ENCODE measurements around the gene OR3A2. TPM values are rescaled to one million over a fixed set of nuclear protein-coding genes. Genes with fewer than 3 reads are reported as not detected.

OR3A2 gene
- total and polyA plus RNA-seq, 10 of the 15 experiments (the other 5 are each of a cell fraction or from before 2014, with no cell fraction given) = not detected

DNA sequence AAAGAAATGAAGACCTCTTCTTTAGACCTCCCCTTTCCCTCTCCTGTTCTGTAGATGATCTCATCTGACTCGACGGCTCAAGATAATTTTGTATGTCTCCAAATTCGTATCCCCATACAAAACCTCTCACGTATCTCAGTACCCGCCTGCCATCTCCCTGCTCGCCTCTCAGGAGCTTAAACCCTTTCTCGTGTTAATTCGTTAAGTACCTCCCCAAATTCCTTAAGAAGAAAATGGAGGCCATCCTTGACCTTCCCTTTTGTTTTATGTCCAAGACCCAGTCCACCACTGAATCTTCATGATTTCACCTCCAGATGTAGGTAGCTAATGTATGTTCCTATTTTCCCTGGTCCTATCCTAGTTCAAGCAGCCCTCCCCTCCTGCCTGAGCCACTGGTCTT lies 129.5 kb downstream of the OR3A2 start:
- ChIA-PET CTCF (no interaction called here), SMC1A (ENCODE audit: uncharacterized antibody, unreplicated experiment) (no interaction called here), RAD21 (ENCODE audit: unreplicated experiment) (no interaction called here), POLR2A (interaction anchor here (0.7 kb wide), 1 partner anchor 20 kb away, joined by 3 read pairs; no protein-coding TSS in a partner anchor)
- Histone ChIP-seq H2AFZ (ENCODE audit: control insufficient read depth, low read depth, low read length) (no peak overlapping the region), H3K4me3 (no peak overlapping the region), H3K36me3 (ENCODE audit: control insufficient read depth in 2 of 2, insufficient read depth in 2 of 2, low read length in 1 of 2) (no peaks in the 10 kb centered on the region), H3K4me2 (ENCODE audit: control insufficient read depth, insufficient read depth) (no peak overlapping the region), H3K27ac (ENCODE audit: control insufficient read depth, insufficient read depth) (no peak overlapping the region), H3K27me3 (replicated peaks in 1 of 2; ENCODE audit: control insufficient read depth in 2 of 2, insufficient read depth in 2 of 2, low read length in 1 of 2) (no peaks in the 10 kb centered on the region), H3K4me1 (ENCODE audit: control insufficient read depth, insufficient read depth, low read length) (no peaks in the 10 kb centered on the region), H3K9ac (ENCODE audit: control insufficient read depth, insufficient read depth, low read length) (no peak overlapping the region), H3K79me2 (ENCODE audit: control insufficient read depth, insufficient read depth, low read length) (no peaks in the 10 kb centered on the region), H3K9me3 (replicated peaks; ENCODE audit: control insufficient read depth, insufficient read depth, low read length) (no peaks in the 10 kb centered on the region), H4K20me1 (ENCODE audit: control insufficient read depth, insufficient read depth) (no peaks in the 10 kb centered on the region)
- TF ChIP-seq RAD51 (IDR thresholded peaks at IDR 0.05) (no peak), MTA3 (IDR thresholded peaks at IDR 0.05; ENCODE audit: borderline replicate concordance, low read length) (no peak), SMAD5 (IDR thresholded peaks at IDR 0.05; ENCODE audit: low read depth) (no peak), SUPT20H (IDR thresholded peaks at IDR 0.05; ENCODE audit: borderline replicate concordance, control insufficient read depth, low read depth, low read length) (no peak), KDM1A (IDR thresholded peaks at IDR 0.05; ENCODE audit: borderline replicate concordance) (no peak), FOXK2 (IDR thresholded peaks at IDR 0.05) (no peak), GABPA (IDR thresholded peaks at IDR 0.05; ENCODE audit: low read depth) (no peak), ASH2L (IDR thresholded peaks at IDR 0.05; ENCODE audit: borderline replicate concordance, low read depth) (no peak), CHD2 (IDR thresholded peaks at IDR 0.05; ENCODE audit: borderline replicate concordance, low read depth, low read length) (no peak), NR2C1 (IDR thresholded peaks at IDR 0.05) (no peak), FOXM1 (IDR thresholded peaks at IDR 0.05; ENCODE audit: low read depth, low read length) (no peak), MEF2B (IDR thresholded peaks at IDR 0.05; ENCODE audit: partially characterized antibody, poor library complexity, severe bottlenecking) (no peak), RFX5 (IDR thresholded peaks at IDR 0.05; ENCODE audit: low read depth, low read length) (no peak), GATAD2B (conservative IDR thresholded peaks at IDR 0.05; ENCODE audit: low read depth) (no peak), JUNB (IDR thresholded peaks at IDR 0.05) (no peak), POLR2AphosphoS2 (IDR thresholded peaks at IDR 0.05; ENCODE audit: low read depth, low read length) (no peak), SPI1 (IDR thresholded peaks at IDR 0.05; ENCODE audit: borderline replicate concordance, insufficient read depth, low read depth, low read length) (no peak)
- TF ChIP-seq, protein P1, sequence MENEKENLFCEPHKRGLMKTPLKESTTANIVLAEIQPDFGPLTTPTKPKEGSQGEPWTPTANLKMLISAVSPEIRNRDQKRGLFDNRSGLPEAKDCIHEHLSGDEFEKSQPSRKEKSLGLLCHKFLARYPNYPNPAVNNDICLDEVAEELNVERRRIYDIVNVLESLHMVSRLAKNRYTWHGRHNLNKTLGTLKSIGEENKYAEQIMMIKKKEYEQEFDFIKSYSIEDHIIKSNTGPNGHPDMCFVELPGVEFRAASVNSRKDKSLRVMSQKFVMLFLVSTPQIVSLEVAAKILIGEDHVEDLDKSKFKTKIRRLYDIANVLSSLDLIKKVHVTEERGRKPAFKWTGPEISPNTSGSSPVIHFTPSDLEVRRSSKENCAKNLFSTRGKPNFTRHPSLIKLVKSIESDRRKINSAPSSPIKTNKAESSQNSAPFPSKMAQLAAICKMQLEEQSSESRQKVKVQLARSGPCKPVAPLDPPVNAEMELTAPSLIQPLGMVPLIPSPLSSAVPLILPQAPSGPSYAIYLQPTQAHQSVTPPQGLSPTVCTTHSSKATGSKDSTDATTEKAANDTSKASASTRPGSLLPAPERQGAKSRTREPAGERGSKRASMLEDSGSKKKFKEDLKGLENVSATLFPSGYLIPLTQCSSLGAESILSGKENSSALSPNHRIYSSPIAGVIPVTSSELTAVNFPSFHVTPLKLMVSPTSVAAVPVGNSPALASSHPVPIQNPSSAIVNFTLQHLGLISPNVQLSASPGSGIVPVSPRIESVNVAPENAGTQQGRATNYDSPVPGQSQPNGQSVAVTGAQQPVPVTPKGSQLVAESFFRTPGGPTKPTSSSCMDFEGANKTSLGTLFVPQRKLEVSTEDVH (IDR thresholded peaks at IDR 0.05; ENCODE audit: low read depth, partially characterized antibody) = no peak
- TF ChIP-seq, protein P2, sequence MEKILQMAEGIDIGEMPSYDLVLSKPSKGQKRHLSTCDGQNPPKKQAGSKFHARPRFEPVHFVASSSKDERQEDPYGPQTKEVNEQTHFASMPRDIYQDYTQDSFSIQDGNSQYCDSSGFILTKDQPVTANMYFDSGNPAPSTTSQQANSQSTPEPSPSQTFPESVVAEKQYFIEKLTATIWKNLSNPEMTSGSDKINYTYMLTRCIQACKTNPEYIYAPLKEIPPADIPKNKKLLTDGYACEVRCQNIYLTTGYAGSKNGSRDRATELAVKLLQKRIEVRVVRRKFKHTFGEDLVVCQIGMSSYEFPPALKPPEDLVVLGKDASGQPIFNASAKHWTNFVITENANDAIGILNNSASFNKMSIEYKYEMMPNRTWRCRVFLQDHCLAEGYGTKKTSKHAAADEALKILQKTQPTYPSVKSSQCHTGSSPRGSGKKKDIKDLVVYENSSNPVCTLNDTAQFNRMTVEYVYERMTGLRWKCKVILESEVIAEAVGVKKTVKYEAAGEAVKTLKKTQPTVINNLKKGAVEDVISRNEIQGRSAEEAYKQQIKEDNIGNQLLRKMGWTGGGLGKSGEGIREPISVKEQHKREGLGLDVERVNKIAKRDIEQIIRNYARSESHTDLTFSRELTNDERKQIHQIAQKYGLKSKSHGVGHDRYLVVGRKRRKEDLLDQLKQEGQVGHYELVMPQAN (conservative IDR thresholded peaks at IDR 0.05) = no peak
- TF ChIP-seq, protein P3, sequence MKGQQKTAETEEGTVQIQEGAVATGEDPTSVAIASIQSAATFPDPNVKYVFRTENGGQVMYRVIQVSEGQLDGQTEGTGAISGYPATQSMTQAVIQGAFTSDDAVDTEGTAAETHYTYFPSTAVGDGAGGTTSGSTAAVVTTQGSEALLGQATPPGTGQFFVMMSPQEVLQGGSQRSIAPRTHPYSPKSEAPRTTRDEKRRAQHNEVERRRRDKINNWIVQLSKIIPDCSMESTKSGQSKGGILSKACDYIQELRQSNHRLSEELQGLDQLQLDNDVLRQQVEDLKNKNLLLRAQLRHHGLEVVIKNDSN (IDR thresholded peaks at IDR 0.05; ENCODE audit: borderline replicate concordance, extremely low read length, insufficient read depth, low read depth, low read length) = no peak
- WGBS (ENCODE audit: insufficient coverage, insufficient replicate concordance, low lambda C conversion rate, missing lambda C conversion rate) = 40% methylated on average over 8 of the region's 8 CpGs
- DNase-seq (ENCODE audit: low read depth, low spot score) (no peak), ATAC-seq (no peak), FAIRE-seq (no peak)
- in situ Hi-C loops (cut with MboI) (no loop called here), intact Hi-C loops (cut with micrococcal nuclease; ENCODE audit: unreplicated experiment) (no loop called here)
- BruUV-seq (replicated peaks) = no TSS peak
